Immature natural killer cell (primary cell): Measurements from ENCODE around the gene NEK8. TPM values are rescaled to one million over a fixed set of nuclear protein-coding genes. Genes with fewer than 3 reads are reported as not detected.
"Not testable (repeated sequence)": the region's sequence is repeated elsewhere in the genome, so short reads cannot be mapped to it uniquely, and the experiment has no call there.

Source experiments
- DNase-seq, 3 donors: peaks; one replicate each; pipeline ENCODE4 v3.0.0; 2022; ENCODE audit warnings: mixed read lengths in 1 of 3
- H3K27ac Mint-ChIP-seq, 6 donors: one replicate each; pipeline ENCODE4 v1.8.0; 2020; ENCODE audit warnings: mixed read lengths in 6 of 6, mild to moderate bottlenecking in 5 of 6, inconsistent platforms in 4 of 6, moderate library complexity in 3 of 6
- H3K27me3 Mint-ChIP-seq, 3 donors: one replicate each; pipeline ENCODE4 v1.8.0; 2020 to 2021; ENCODE audit warnings: low read depth in 3 of 3, mild to moderate bottlenecking in 3 of 3, mixed read lengths in 3 of 3, moderate library complexity in 3 of 3, inconsistent platforms in 1 of 3
- H3K36me3 Mint-ChIP-seq, 3 donors: one replicate each; pipeline ENCODE4 v1.8.0; 2020; ENCODE audit warnings: mixed read lengths in 3 of 3, inconsistent platforms in 2 of 3, mild to moderate bottlenecking in 2 of 3
- H3K4me1 Mint-ChIP-seq, 2 donors: one replicate each; pipeline ENCODE4 v1.8.0; 2020; ENCODE audit warnings: inconsistent platforms in 2 of 2, mild to moderate bottlenecking in 2 of 2, mixed read lengths in 2 of 2, moderate library complexity in 1 of 2
- H3K4me3 Mint-ChIP-seq, 5 donors: one replicate each; pipeline ENCODE4 v1.8.0; 2020; ENCODE audit warnings: mild to moderate bottlenecking in 5 of 5, mixed read lengths in 5 of 5, inconsistent platforms in 3 of 5, moderate library complexity in 3 of 5
- H3K9me3 Mint-ChIP-seq, 6 donors: one replicate each; pipeline ENCODE4 v1.8.0; 2020; ENCODE audit warnings: mild to moderate bottlenecking in 6 of 6, mixed read lengths in 6 of 6, inconsistent platforms in 4 of 6, moderate library complexity in 3 of 6
- polyA plus RNA-seq, 3 donors: library from polyadenylated mRNA; unstranded; fragments of 300-500 nt; fragmentation: Illumina TruSeq; gene quantifications; one replicate each; pipeline ENCODE4 v1.2.3, GENCODE V29; 2021

Gene NEK8
- polyA plus RNA-seq, 3 donors from 2014 or later: 1.7 to 4.2 (median 3.6) TPM

- Mint-ChIP-seq H3K4me3 (peak overlapping the region; percentile 73 to 82 (median 76)), H3K27ac (peak overlapping the region in 3 of 6 donors; percentile 17 to 73 (median 23)), H3K9me3 (no peaks in the 10 kb centered on the region), H3K27me3 (peaks cover 9 to 24% (median 12%) of the 10 kb centered on the region in 3 donors), H3K36me3 (peaks cover 6 to 33% (median 21%) of the 10 kb centered on the region in 3 donors), H3K4me1 (peaks cover 61 to 72% of the 10 kb centered on the region in 2 donors)
- no peak for DNase-seq
Observed at GRCh38 chr17:28724500-28725165, 4.0 kb upstream of the NEK8 start.

- Mint-ChIP-seq H3K9me3 (no peaks in the 10 kb centered on the region), H3K4me1 (peaks cover 55 to 66% of the 10 kb centered on the region in 2 donors), H3K4me3 (peak overlapping the region; percentile 73 to 82 (median 76)), H3K36me3 (peaks cover 6 to 30% (median 15%) of the 10 kb centered on the region in 3 donors), H3K27me3 (peaks cover 7 to 20% (median 10%) of the 10 kb centered on the region in 3 donors), H3K27ac (peak overlapping the region in 4 of 6 donors; percentile 4 to 73 (median 35))
- no peak for DNase-seq
Observed at GRCh38 chr17:28725166-28725659, 3.4 kb upstream of the NEK8 start.

DNA sequence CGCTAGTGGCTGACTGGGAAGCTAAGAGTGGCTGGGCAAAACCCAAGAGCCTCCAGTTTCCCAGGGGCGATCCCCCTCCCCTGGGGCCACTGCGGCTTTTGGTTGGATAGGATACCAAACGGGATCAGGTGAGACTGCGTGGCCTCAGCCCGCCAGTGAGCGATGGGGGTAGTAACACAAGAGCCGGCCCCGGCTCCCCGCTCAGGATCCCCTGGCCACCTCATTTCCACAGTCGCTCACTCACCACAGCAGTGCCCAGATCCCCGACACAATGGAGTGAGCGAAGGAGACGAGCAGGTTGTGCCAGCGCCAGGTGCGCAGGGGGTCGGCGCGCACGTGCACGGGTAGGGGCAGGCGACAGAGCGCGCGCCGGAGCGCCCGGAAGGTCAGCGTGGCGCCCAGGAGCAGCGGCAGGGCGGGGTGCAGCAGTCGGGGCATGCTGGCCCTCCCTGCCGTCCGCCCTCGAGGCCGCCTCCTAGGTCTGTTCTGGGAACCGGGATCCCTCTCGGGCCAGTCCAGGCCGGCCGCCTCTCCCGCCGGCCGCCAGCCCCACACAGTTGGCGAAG lies 2.8 kb upstream of the NEK8 start:
- Mint-ChIP-seq H3K4me3 (peak overlapping the region; percentile 76 to 94 (median 80)), H3K27ac (peak overlapping the region in 1 of 6 donors; percentile 4), H3K27me3 (peaks cover 7 to 16% (median 10%) of the 10 kb centered on the region in 3 donors), H3K36me3 (peaks cover 6 to 26% (median 10%) of the 10 kb centered on the region in 3 donors), H3K9me3 (no peaks in the 10 kb centered on the region), H3K4me1 (peaks cover 50 to 60% of the 10 kb centered on the region in 2 donors)
- no peak for DNase-seq

GRCh38 chr17:28726226-28726626 lies 2.4 kb upstream of the NEK8 start, which contains the start of gene TLCD1:
TSS of gene TLCD1 (minus strand) at chr17:28726233. CDS start at chr17:28726097, 136 bp downstream.
- Mint-ChIP-seq H3K27ac (peak within 1 kb of the TSS; percentile 23 to 98 (median 78)), H3K36me3 (peaks cover 6 to 25% (median 10%) of the 10 kb centered on the region in 3 donors), H3K9me3 (no peaks in the 10 kb centered on the region), H3K4me3 (peak within 1 kb of the TSS; percentile 93 to 98 (median 94)), H3K4me1 (peaks cover 45 to 56% of the 10 kb centered on the region in 2 donors), H3K27me3 (peaks cover 7 to 15% (median 10%) of the 10 kb centered on the region in 3 donors)
- DNase-seq: peak; percentile 50 to 69 (median 55)

GRCh38 chr17:28726627-28727491 lies 1.7 kb upstream of the NEK8 start:
- peak; percentile 86 to 88 (median 88) for DNase-seq
- Mint-ChIP-seq H3K4me3 (peak overlapping the region; percentile 93 to 98 (median 94)), H3K9me3 (no peaks in the 10 kb centered on the region), H3K27ac (peak overlapping the region; percentile 66 to 98 (median 93)), H3K27me3 (peaks cover 7 to 10% (median 10%) of the 10 kb centered on the region in 3 donors), H3K4me1 (peaks cover 40 to 51% of the 10 kb centered on the region in 2 donors), H3K36me3 (peaks cover 6 to 23% (median 10%) of the 10 kb centered on the region in 3 donors)

GRCh38 chr17:28729950-28730330 lies 1.4 kb downstream of the NEK8 start:
- peaks cover 6 to 10% (median 7%) of the 10 kb centered on the region in 3 donors for H3K27me3 Mint-ChIP-seq
- DNase-seq: no peak
- H3K4me1 Mint-ChIP-seq: peaks cover 30 to 34% of the 10 kb centered on the region in 2 donors
- no peaks in the 10 kb centered on the region for H3K9me3 Mint-ChIP-seq
- peak overlapping the region in 1 of 6 donors; percentile 35 for H3K27ac Mint-ChIP-seq
- H3K4me3 Mint-ChIP-seq: peak overlapping the region in 2 of 5 donors; percentile 7 to 47
- peaks cover 0 to under 1% (median 0%) of the 10 kb centered on the region in 3 donors for H3K36me3 Mint-ChIP-seq

GRCh38 chr17:28733346-28733745 lies 4.8 kb downstream of the NEK8 start:
- Mint-ChIP-seq H3K27me3 (peaks cover 3 to 5% (median 4%) of the 10 kb centered on the region in 3 donors), H3K27ac (no peak overlapping the region), H3K4me1 (peaks cover 6 to 9% of the 10 kb centered on the region in 2 donors), H3K9me3 (no peaks in the 10 kb centered on the region), H3K36me3 (no peaks in the 10 kb centered on the region), H3K4me3 (no peak overlapping the region)
- no peak for DNase-seq

DNA sequence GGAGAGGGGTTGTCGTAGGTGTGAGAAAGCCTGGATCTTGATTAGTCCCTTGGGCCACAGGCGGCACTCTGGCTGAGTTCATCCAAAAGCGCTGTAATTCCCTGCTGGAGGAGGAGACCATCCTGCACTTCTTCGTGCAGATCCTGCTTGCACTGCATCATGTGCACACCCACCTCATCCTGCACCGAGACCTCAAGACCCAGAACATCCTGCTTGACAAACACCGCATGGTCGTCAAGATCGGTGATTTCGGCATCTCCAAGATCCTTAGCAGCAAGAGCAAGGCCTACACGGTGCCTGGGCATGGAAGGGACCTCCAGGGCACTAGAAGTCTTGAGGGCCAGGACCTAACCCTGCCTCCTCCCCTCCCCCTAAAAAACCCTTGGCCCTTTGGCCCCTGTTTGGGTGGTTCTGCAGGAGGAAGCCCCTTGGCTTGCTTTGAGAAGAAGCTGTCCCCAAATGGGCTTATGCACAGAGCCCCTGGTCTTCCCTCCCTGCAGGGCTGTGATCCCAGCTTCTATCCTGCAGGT lies 6.2 kb downstream of the NEK8 start:
- H3K4me3 Mint-ChIP-seq: no peak overlapping the region
- peaks cover 0 to 2% (median 0%) of the 10 kb centered on the region in 3 donors for H3K27me3 Mint-ChIP-seq
- H3K27ac Mint-ChIP-seq: no peak overlapping the region
- H3K4me1 Mint-ChIP-seq: no peaks in the 10 kb centered on the region
- H3K36me3 Mint-ChIP-seq: no peaks in the 10 kb centered on the region
- H3K9me3 Mint-ChIP-seq: no peaks in the 10 kb centered on the region
- DNase-seq: no peak

- Mint-ChIP-seq H3K27me3 (no peaks in the 10 kb centered on the region), H3K4me1 (no peaks in the 10 kb centered on the region), H3K4me3 (no peak overlapping the region), H3K27ac (no peak overlapping the region), H3K36me3 (no peaks in the 10 kb centered on the region), H3K9me3 (no peaks in the 10 kb centered on the region)
- DNase-seq: no peak
Observed at GRCh38 chr17:28735242-28735722, 6.7 kb downstream of the NEK8 start.

GRCh38 chr17:28735913-28736769 lies 7.6 kb downstream of the NEK8 start:
- H3K9me3 Mint-ChIP-seq, DNase-seq, H3K4me3 Mint-ChIP-seq, H3K27ac Mint-ChIP-seq, H3K27me3 Mint-ChIP-seq, H3K4me1 Mint-ChIP-seq, H3K36me3 Mint-ChIP-seq: not testable (repeated sequence)

DNA sequence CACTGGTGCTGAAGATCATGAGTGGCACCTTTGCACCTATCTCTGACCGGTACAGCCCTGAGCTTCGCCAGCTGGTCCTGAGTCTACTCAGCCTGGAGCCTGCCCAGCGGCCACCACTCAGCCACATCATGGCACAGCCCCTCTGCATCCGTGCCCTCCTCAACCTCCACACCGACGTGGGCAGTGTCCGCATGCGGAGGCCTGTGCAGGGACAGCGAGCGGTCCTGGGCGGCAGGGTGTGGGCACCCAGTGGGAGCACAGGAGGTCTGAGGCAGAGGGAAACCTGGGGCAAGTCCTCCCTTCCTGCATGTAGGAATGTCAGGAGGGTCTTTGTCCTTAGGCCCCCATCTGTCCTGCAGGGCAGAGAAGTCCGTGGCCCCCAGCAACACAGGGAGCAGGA lies 8.7 kb downstream of the NEK8 start:
- Mint-ChIP-seq H3K4me1 (no peaks in the 10 kb centered on the region), H3K27ac (no peak overlapping the region), H3K36me3 (no peaks in the 10 kb centered on the region), H3K4me3 (no peak overlapping the region), H3K9me3 (no peaks in the 10 kb centered on the region), H3K27me3 (no peaks in the 10 kb centered on the region)
- DNase-seq: no peak
